ENCODE results near the gene CD300H.

GRCh38 chr17:74527756-74528155, 39.6 kb downstream of the CD300H start:
- TF ChIP-seq CTCF (IDR thresholded peaks at IDR 0.05), result no peak
- TF ChIP-seq ZFX (IDR thresholded peaks at IDR 0.05; ENCODE audit: borderline replicate concordance), result no peak
